ENCODE data around the gene SYTL3. TPM values are rescaled to one million over a fixed set of nuclear protein-coding genes. Genes with fewer than 3 reads are reported as not detected.
A peak's percentile ranks its signal among the peaks of the same experiment; 100 is the strongest.

The SYTL3 gene
- total and polyA plus RNA-seq, 9 of the 15 experiments (the other 6 are each of a cell fraction or from before 2014, with no cell fraction given), result 0.04 to 0.46 (median 0.17) TPM; not detected in 1

GRCh38 chr6:158644231-158645063, 5.4 kb upstream of the SYTL3 start, which contains the start of gene DYNLT1 (continued):
- TF ChIP-seq ZNF280A (IDR thresholded peaks at IDR 0.05; ENCODE audit: low read depth, partially characterized antibody), result no peak
- no peak for TF ChIP-seq ZZZ3 (IDR thresholded peaks at IDR 0.05)
- peak; percentile 88 for TF ChIP-seq CTBP1 (IDR thresholded peaks at IDR 0.05; ENCODE audit: borderline replicate concordance)
- no peak for TF ChIP-seq ELF4 (CRISPR knock-in tag; IDR thresholded peaks at IDR 0.05)
- TF ChIP-seq RFX1 (IDR thresholded peaks at IDR 0.05), result peak; percentile 80
- no peak for TF ChIP-seq ADNP (tag; IDR thresholded peaks at IDR 0.05)
- peak; percentile 48; the same call in 1 of the 2 replicates for TF ChIP-seq CREB1 (IDR thresholded peaks at IDR 0.05)
- TF ChIP-seq CREB1 (CRISPR knock-in tag; IDR thresholded peaks at IDR 0.05), result peak; percentile 53
- peak; percentile 71; the same call in 1 of the 2 replicates for TF ChIP-seq HDAC2 (IDR thresholded peaks at IDR 0.05)
- TF ChIP-seq E2F4 (CRISPR knock-in tag; IDR thresholded peaks at IDR 0.05; ENCODE audit: low read depth), result 0 out of 2 replicates have a peak, but pooled peaks have one; percentile 58
- no peak for TF ChIP-seq ASH1L (IDR thresholded peaks at IDR 0.05; ENCODE audit: borderline replicate concordance, low read depth, partially characterized antibody)
- TF ChIP-seq SMAD1 (IDR thresholded peaks at IDR 0.05; ENCODE audit: low read depth, low read length, partially characterized antibody), result no peak
- TF ChIP-seq ZNF398 (CRISPR knock-in tag; IDR thresholded peaks at IDR 0.05), result no peak
- no peak for TF ChIP-seq YBX1 (IDR thresholded peaks at IDR 0.05)
- TF ChIP-seq NRF1 (conservative IDR thresholded peaks at IDR 0.05 in 1 of 2, IDR thresholded peaks at IDR 0.05 in 1 of 2), result peak; percentile 94 to 95
- TF ChIP-seq PPARD (CRISPR knock-in tag; IDR thresholded peaks at IDR 0.05), result no peak
- TF ChIP-seq NUFIP1 (IDR thresholded peaks at IDR 0.05; ENCODE audit: partially characterized antibody), result no peak
- TF ChIP-seq ETV6 (IDR thresholded peaks at IDR 0.05; ENCODE audit: borderline replicate concordance in 1 of 2, low read depth in 2 of 2, low read length in 1 of 2), result peak in 1 of 2 experiments; percentile 7; a peak in 1 of 4 replicates
- TF ChIP-seq ETV6 (CRISPR knock-in tag; IDR thresholded peaks at IDR 0.05; ENCODE audit: borderline replicate concordance), result no peak
- no peak for TF ChIP-seq ZNF592 (IDR thresholded peaks at IDR 0.05)

Measured in K562 (cell line).